Activated T-helper 9 cell treated with anti-CD3 and anti-CD28 coated beads, Interleukin-2, amount 50 U/mL, for 16 hours (primary cell): ENCODE results near the gene KAT7.
"Not testable (repeated sequence)": the region's sequence is repeated elsewhere in the genome, so short reads cannot be mapped to it uniquely, and the experiment has no call there.

Source experiments
- DNase-seq: peaks from one replicate; pipeline ENCODE4 v3.0.0-alpha.2; 2020; ENCODE audit warnings: low read depth

Gene KAT7

GRCh38 chr17:49809056-49809455, 20.6 kb downstream of the KAT7 start:
- DNase-seq = no peak

GRCh38 chr17:49814781-49815529, 26.5 kb downstream of the KAT7 start:
- DNase-seq = no peak

GRCh38 chr17:49815761-49816281, 27.3 kb downstream of the KAT7 start:
- DNase-seq = no peak

DNA sequence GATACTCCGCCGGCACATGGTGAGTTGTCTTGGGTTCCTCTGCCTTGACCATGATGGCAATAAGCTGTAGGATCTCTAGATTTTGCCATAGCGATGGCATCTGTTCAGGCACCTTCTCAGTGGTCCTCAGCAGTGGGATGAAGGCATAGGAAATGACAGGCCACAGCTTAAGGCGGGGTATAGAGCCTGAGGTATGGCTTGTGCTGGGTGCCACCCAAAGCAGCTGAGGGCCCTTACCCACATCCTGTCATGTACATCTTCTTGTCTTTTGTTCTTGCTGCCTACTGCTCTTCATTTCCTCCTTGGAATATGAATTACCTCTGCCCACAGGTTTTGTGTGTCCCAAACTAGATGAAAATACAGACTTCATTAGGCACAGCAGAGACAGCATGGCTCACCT, 29.5 kb downstream of the KAT7 start:
- DNase-seq = no peak

DNA sequence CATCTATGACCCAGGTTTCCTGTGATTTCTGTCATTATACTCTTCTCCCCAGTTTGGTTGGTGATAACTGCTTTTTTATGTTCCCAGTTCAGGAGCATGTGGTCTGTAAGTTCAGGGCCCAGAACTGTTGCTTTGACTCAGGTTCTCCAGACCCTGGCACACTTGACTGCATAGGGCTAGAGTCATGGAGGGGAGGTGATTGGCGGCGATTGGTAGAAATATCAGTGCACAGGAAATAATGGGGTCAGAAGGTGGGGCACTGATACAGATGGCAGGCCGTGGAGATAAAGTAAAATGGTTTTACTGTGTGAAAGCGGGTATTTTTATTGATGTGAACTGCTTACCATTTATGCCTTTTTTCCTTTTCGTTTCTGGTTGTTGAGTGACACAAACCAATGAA, 30.7 kb downstream of the KAT7 start:
- no peak for DNase-seq

GRCh38 chr17:49819651-49820050, 31.2 kb downstream of the KAT7 start:
- no peak for DNase-seq

- no peak for DNase-seq
Observed at GRCh38 chr17:49820773-49821172, 32.3 kb downstream of the KAT7 start.

- DNase-seq = no peak
Observed at GRCh38 chr17:49821466-49821865, 33.0 kb downstream of the KAT7 start.

DNA sequence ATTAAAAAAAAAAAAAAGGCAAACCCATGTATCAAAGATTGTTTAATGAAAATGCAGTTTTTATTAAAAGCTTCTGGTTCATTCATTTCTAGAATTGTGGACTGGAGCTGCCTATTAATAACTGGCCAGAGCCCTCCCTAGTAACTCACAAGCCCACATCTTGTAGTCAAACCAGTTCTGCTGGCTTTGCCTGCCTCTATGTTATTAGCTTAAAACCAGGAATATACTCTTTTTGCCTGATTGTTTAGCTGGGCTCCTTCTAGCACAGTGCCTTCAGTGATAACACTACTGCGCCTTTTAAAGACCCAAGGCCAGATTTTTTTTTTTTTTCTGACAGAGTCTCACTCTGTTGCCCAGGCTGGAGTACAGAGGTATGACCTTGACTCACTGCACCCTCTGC, 33.4 kb downstream of the KAT7 start:
- no peak for DNase-seq

DNA sequence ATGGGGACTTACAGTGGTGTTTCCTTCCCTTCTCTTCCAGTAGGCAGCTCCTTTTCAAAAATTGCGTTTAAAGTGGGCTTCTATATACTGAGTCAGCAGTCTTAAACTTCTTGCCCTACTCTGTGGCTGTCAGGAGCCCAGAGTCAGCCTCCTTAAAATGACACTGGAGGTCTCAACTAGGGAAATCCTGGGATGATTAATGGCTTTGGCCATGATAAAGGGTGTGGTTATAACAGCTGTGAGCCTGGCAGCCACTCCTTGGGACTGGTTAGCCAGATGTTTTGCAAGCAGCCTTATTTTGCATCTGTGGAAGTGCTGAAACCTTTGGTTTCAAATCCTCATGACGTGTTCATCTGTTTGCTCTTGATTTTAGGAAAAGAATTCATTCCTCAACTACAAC, 34.3 kb downstream of the KAT7 start:
- no peak for DNase-seq

GRCh38 chr17:49823614-49824013, 35.1 kb downstream of the KAT7 start:
- no peak for DNase-seq

DNA sequence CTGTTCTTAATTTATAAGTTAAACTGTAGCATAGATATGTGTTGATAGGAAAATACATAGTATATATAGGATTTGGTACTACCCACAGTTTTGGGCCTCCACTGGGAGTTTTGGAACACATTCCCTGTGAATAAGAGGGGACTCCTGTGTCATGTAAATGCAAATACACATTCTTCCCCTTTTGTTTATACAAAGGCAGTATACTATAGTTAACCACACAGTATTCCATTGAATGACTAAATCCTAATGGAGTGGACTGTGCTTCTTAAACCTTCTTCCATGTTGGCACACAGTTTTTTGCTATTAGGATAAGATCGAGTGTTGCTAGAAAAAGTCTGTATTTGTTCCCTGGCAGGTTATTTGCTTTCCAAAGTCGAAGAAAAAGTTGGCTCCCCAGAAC, 37.2 kb downstream of the KAT7 start:
- DNase-seq = no peak

GRCh38 chr17:49828325-49828724, 39.8 kb downstream of the KAT7 start:
- not testable (repeated sequence) for DNase-seq

DNA sequence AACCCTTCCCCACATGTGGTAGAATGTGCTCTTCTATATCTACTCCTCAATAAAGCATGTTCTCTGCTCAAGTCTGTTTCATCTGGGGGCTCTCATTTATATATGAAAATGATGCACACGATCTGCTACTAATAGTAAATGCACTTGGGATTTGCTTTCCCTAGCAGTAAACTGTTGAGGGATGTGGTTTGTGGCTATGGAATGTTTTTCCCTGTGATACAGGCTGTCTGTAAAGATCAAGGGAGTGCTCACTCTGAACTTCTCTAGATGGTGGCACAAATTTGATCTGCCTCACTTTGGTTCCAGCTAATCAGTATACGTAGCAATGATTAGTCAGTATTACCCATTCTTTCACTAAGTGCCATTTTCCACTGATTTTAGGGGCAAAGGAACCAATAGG, 40.5 kb downstream of the KAT7 start:
- no peak for DNase-seq

- no peak for DNase-seq
Observed at GRCh38 chr17:49830605-49831004, 42.1 kb downstream of the KAT7 start.

GRCh38 chr17:49832840-49833599, 44.5 kb downstream of the KAT7 start:
- no peak for DNase-seq

DNA sequence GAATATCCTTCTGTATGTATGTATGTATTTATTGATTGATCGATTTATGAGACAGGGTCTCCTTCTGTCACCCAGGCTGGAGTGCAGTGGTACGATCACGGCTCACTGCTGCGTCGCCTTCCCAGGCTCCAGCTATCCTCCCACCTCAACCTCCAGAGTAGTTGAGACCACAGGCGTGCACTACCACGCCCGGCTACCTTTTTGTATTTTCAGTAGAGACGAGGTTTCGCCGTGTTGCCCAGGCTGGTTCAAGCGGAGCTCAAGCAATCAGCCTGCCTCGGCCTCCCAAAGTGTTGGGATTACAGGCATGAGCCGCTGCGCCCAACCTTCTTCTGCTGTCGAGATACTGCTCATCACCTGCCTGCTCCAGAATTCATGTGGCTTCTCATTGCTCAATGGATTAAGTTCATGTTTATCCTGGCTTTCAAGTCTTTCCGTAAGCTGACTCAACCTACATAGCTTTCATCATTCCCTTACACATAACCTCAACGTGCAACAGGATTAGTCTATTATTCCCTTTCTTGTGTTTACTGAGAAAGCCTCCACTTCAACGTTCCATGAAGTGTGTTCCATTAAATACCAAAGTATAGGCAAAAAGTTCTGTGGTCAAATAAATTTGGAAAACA, 45.8 kb downstream of the KAT7 start:
- DNase-seq = no peak

GRCh38 chr17:49835472-49835871, 47.0 kb downstream of the KAT7 start:
- no peak for DNase-seq

- DNase-seq = no peak
Observed at GRCh38 chr17:49836111-49837030, 47.9 kb downstream of the KAT7 start.

- DNase-seq = no peak
Observed at GRCh38 chr17:49839455-49839854, 51.0 kb downstream of the KAT7 start.

- DNase-seq = no peak
Observed at GRCh38 chr17:49841548-49841947, 53.1 kb downstream of the KAT7 start.

DNA sequence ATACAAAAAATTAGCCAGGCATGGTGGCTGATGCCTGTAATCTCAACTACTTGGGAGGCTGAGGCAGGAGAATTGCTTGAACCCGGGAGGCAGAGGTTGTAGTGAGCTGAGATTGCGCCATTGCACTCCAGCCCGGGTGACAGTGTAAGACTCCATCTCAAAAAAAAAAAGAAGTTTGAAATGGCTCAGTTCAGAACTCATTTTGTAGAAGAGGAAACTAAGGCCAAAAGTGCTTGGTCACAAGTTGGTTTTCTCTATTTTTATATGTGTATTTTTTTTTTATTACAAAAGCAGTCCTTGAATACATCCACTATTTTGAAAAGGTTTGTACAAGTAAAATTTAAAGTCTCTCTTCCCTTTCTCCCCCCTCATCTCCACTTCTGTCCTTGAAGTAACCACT, 53.9 kb downstream of the KAT7 start:
- DNase-seq = no peak
